Peyer's patch (tissue), 4 donors: ENCODE data around the gene EHBP1L1.

Experiments
- CTCF ChIP-seq, 6 experiments: fragments of 450-650 bp in 4 of 6; fragments of 200-600 bp in 2 of 6; sonication (generic) in 1 of 6; IDR thresholded peaks; one replicate each; pipeline ENCODE4 v1.5.1; 2017 to 2019; ENCODE audit warnings: antibody characterized with exemption in 6 of 6, mild to moderate bottlenecking in 3 of 6, moderate library complexity in 1 of 6
- POLR2A ChIP-seq, 2 donors: fragments of 450-650 bp; IDR thresholded peaks; one replicate each; pipeline ENCODE4 v1.5.1; 2017; ENCODE audit warnings: antibody characterized with exemption in 2 of 2, mild to moderate bottlenecking in 2 of 2, moderate library complexity in 2 of 2

DNA sequence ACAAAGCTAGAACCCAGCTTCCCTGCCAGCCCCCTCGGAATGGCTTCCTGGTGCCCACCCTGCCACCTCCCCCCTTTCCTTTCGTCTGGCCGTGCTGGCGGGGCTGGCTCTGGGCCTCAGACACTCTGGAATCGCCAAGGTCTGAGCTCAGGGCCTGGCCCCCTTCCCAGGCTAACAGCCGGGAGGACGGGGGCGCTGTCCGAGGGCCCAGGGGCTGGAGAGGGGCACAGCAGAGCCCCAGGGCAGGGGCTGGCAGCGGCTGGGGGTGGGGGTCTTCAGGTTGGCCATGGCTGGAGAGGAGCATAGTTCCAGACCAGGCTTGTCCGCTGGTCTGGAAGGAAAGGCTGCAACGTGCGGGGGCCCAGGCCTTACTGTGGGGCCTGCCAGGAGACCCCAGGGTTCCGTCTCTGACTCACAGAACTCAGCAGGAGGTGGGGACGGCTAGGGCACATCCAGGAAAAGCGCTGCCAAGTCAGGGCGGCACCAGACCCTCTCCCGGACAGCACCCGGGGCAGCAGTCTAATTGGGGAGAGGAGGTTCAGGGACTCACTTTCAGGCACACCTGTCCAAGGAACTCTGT, 16.8 kb upstream of the EHBP1L1 start:
- no peak for TF ChIP-seq CTCF (IDR thresholded peaks at IDR 0.05)
- TF ChIP-seq POLR2A (IDR thresholded peaks at IDR 0.05), result no peak
